GM21381 (cell line): ENCODE data around the gene ADGRV1.

ENCODE experiments used
- ATAC-seq: cut with Tn5 transposase; IDR thresholded peaks from one replicate; pipeline ENCODE4 v1.9.1; 2021; ENCODE audit warnings: mild to moderate bottlenecking, moderate library complexity; ENCODE audit not compliant: unreplicated experiment

ADGRV1 gene

GRCh38 chr5:91095313-91095712, 536.7 kb downstream of the ADGRV1 start:
- no peak for ATAC-seq

- ATAC-seq: no peak
Measured at GRCh38 chr5:91095786-91096385, 537.3 kb downstream of the ADGRV1 start.

- ATAC-seq: no peak
Measured at GRCh38 chr5:91098541-91098940, 539.9 kb downstream of the ADGRV1 start.

- ATAC-seq: peak; percentile 95
Measured at GRCh38 chr5:91101600-91102379, 543.2 kb downstream of the ADGRV1 start.

- ATAC-seq: no peak
Measured at GRCh38 chr5:91103353-91104061, 544.9 kb downstream of the ADGRV1 start.

GRCh38 chr5:91104062-91104448, 545.5 kb downstream of the ADGRV1 start:
- ATAC-seq: no peak

- no peak for ATAC-seq
Measured at GRCh38 chr5:91106842-91107511, 548.4 kb downstream of the ADGRV1 start.

- ATAC-seq: no peak
Measured at GRCh38 chr5:91109634-91110033, 551.0 kb downstream of the ADGRV1 start.

GRCh38 chr5:91110686-91111085, 552.1 kb downstream of the ADGRV1 start:
- ATAC-seq: no peak

- no peak for ATAC-seq
Measured at GRCh38 chr5:91111473-91112238, 553.1 kb downstream of the ADGRV1 start.

GRCh38 chr5:91114658-91115057, 556.1 kb downstream of the ADGRV1 start:
- no peak for ATAC-seq

- no peak for ATAC-seq
Measured at GRCh38 chr5:91118354-91118753, 559.8 kb downstream of the ADGRV1 start.

- no peak for ATAC-seq
Measured at GRCh38 chr5:91118796-91119195, 560.2 kb downstream of the ADGRV1 start.

GRCh38 chr5:91119217-91119616, 560.6 kb downstream of the ADGRV1 start:
- no peak for ATAC-seq

- no peak for ATAC-seq
Measured at GRCh38 chr5:91119981-91120850, 561.6 kb downstream of the ADGRV1 start.

- no peak for ATAC-seq
Measured at GRCh38 chr5:91121347-91121993, 562.9 kb downstream of the ADGRV1 start.

- ATAC-seq: no peak
Measured at GRCh38 chr5:91122651-91123050, 564.1 kb downstream of the ADGRV1 start.

GRCh38 chr5:91123291-91123690, 564.7 kb downstream of the ADGRV1 start:
- no peak for ATAC-seq

GRCh38 chr5:91123901-91124300, 565.3 kb downstream of the ADGRV1 start:
- no peak for ATAC-seq
